ENCODE results near the gene ZNHIT2.

ZNHIT2 gene

GRCh38 chr11:65107078-65107477 lies 10.4 kb downstream of the ZNHIT2 start:
- DNase-seq = no peak

GRCh38 chr11:65104628-65105027 lies 12.9 kb downstream of the ZNHIT2 start:
- no peak for DNase-seq

- no peak for DNase-seq
These were observed 14.0 kb downstream of the ZNHIT2 start for GRCh38 chr11:65103476-65103875.

- peak in 24 of 56 donors; percentile 6 to 71 (median 40) for DNase-seq
These were observed 15.1 kb downstream of the ZNHIT2 start for GRCh38 chr11:65102142-65103095.

GRCh38 chr11:65100674-65101350 lies 16.7 kb downstream of the ZNHIT2 start:
- no peak for DNase-seq

- peak in 1 of 56 donors; percentile 55 for DNase-seq
These were observed 20.6 kb downstream of the ZNHIT2 start for GRCh38 chr11:65096926-65097325.

GRCh38 chr11:65095974-65096806 lies 21.3 kb downstream of the ZNHIT2 start, which contains the start of gene VPS51:
VPS51 (plus strand) TSS chr11:65096214; CDS start chr11:65096251, 37 bp downstream.
- DNase-seq = peak; percentile 27 to 89 (median 79)

- DNase-seq = no peak
These were observed 22.1 kb downstream of the ZNHIT2 start for GRCh38 chr11:65095427-65095826.

- peak in 25 of 56 donors; percentile 10 to 72 (median 44) for DNase-seq
These were observed 26.9 kb downstream of the ZNHIT2 start for GRCh38 chr11:65090628-65091027.

GRCh38 chr11:65089621-65090020 lies 27.9 kb downstream of the ZNHIT2 start:
- DNase-seq = no peak

GRCh38 chr11:65087827-65088226 lies 29.7 kb downstream of the ZNHIT2 start:
- no peak for DNase-seq

- DNase-seq = no peak
These were observed 30.3 kb downstream of the ZNHIT2 start for GRCh38 chr11:65087216-65087615.

GRCh38 chr11:65086809-65087208 lies 30.7 kb downstream of the ZNHIT2 start:
- no peak for DNase-seq

- no peak for DNase-seq
These were observed 32.1 kb downstream of the ZNHIT2 start for GRCh38 chr11:65085446-65085845.

- DNase-seq = no peak
These were observed 32.7 kb downstream of the ZNHIT2 start for GRCh38 chr11:65084598-65085375.

GRCh38 chr11:65083834-65084597 lies 33.5 kb downstream of the ZNHIT2 start, which contains the start of the genes CDCA5 and ZFPL1:
CDCA5 (minus strand) TSS chr11:65084040; CDS start chr11:65083978, 62 bp downstream.
ZFPL1 (plus strand) TSS chr11:65084222; CDS start chr11:65084699, 477 bp downstream.
- DNase-seq = peak; percentile 60 to 97 (median 91)

- no peak for DNase-seq
These were observed 34.2 kb downstream of the ZNHIT2 start for GRCh38 chr11:65083134-65083833.

- no peak for DNase-seq
These were observed 38.6 kb downstream of the ZNHIT2 start for GRCh38 chr11:65078786-65079342.

Data from amygdala (tissue), 56 donors.